Fibroblast of peridontal ligament (primary cell): ENCODE results near the gene UTP14C.
"Not testable (repeated sequence)": the region's sequence is repeated elsewhere in the genome, so short reads cannot be mapped to it uniquely, and the experiment has no call there.

Experiments
- DNase-seq: peaks from one replicate; pipeline ENCODE4 v3.0.0-alpha.2; 2010; ENCODE audit errors: extremely low read depth

UTP14C gene

DNA sequence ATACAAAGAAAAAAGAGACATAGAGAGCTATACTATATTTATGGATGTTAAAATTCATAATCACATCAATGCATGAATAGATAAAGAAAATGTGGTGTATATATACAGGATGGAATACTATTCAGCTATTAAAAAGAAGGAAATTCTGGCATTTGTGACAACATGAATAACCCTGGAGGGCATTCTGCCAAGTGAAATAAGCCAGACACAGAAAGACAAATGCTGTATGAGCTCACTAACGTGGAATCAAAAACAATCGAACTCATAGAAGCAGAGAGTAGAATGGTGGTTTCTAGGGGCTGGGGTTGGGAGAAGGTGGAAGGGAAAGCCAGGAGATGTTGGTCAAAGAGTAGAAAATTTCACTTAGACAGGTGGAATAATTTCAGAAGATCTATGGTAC lies 24.0 kb downstream of the UTP14C start:
- peak; percentile 4 for DNase-seq

DNA sequence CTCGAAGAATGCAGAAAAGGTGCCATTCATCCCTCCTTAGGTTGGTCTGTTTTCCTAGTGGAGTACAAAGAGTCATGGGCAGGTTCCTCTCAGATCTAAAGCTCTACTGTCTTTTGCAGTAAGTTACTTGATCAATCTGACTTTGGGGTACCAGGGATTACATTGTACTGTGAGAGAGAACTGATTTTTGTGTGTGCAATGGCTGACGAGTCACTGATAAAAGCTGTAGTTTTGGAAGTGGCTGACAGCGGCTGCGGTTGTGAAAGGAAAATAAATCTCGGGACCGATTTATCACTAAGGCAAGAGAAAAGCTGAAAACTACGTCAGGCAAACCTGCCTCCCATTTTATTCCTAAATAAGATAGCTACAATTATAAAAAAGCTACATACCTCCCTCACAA lies 26.9 kb downstream of the UTP14C start:
- no peak for DNase-seq

DNA sequence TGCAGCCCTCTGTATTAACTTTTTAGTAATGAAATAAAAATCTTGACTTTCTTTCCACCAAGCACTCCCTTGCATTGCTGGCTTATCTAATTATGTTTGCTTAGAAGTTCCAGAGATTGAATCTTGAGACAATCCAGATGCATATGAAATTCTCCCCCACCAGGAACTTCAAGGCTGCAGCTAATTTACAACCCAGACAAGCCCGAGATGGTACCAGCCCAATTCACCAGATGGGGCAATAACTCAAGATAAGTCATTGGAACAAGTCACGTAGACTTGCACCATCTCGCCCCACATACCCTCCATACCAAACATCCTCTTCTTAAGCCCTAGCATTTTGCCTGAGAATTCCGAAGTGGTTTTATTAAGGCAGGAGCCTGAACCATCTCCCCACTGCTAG lies 29.0 kb downstream of the UTP14C start:
- no peak for DNase-seq

DNA sequence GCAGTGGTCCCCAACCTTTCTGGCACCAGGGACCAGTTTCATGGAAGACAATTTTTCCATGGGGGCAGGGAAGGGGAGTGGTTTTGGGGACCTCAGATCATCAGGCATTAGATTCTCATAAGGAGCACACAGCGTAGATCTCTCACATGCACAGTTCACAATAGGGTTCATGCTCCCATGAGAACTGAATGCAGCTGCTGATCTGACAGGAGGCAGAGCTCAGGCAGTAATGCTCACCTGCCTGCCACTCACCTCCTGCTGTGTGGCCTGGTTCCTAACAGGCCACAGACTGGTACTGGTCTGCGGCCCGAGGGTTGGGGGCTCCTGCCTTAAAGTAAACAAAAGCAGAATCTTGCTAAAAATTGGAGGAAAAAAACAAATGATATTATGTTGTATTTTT lies 36.6 kb downstream of the UTP14C start:
- DNase-seq, result not testable (repeated sequence)

DNA sequence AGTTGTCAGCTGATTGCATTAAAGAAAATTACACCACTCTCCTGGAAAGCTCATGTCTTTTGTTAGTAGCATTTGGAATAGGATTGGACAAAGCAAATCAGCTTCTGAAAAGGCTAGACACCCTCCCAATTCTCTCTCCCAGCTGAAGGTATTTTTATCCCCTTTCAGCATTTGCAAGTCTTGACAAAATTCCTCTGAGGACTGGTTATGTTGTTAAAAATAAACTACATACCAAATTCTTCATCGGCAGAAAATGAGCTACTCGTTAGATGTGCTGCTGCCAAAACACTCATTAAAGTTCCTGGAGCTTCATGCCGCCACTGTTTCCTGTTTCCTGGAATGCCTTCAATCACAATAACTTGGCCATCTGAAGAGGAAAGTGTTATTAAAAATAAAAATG lies 37.1 kb downstream of the UTP14C start:
- DNase-seq, result peak; percentile 18

DNA sequence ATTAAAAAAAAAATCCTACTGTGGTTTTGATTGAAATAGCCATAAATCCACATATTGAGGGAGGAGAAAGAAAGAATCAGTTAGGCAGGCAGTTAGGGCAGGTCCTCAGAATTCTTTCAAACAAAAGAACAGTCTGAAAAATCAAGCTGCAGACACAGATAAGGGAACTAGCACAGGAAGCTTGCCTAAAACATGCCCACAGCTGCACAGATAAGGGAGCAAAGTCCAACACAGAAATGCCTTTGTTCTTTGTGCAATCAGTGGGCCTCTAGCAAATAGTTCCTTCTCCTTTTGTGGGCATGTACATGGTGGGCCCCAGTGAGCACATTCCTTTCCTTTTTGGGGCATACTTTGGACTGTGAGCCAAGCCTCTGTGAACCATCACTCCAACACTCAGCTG lies 42.7 kb downstream of the UTP14C start:
- peak; percentile 4 for DNase-seq

DNA sequence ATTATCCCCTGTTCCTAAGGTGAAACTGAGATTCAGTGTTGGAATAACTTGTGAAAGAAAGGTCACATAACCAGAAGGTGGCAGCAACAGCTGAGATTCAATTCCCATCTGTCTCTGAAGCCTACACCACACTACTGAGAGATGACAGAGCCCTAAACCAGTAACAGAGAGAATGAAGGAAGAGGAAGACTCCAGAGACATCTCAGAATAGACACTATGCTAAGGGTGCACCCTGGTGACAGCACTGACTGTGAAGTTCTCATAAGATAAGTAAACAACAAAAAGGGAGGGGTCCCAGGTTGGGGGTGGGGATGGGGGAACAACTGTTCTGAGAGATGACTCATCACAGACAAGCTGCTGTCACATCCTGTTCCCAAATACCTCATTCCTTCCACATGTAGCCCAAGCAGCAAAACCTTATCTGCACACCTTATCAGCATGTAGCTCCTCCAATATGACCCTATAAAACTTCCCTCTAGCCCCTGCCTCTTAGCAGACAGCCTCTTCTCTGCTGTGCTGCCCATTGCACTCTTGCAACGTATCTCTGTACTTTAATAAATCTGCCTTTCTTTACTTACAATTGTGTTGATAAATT lies 46.5 kb downstream of the UTP14C start:
- DNase-seq, result peak; percentile 24
